RWPE1 (cell line): ENCODE results near the gene VIPAS39.

Experiments
- CTCF ChIA-PET: fragments of 350-600 bp; sonication (Branson Sonifier 250); formaldehyde crosslinking; extraction: SDS; loops from one replicate; lab custom pipeline; 2021; lab: Yijun Ruan, JAX
- POLR2A ChIA-PET: fragments of 400-600 bp; formaldehyde crosslinking; extraction: SDS; loops from one replicate; lab custom pipeline; 2020; ENCODE audit warnings: antibody characterized with exemption; ENCODE audit not compliant: low non-redundant PET; lab: Yijun Ruan, JAX
- DNase-seq: peaks from one replicate; pipeline ENCODE4 v3.0.0; 2012; ENCODE audit warnings: low spot score
- H3K27ac ChIP-seq: fragments of 450-650 bp; 2 replicates; pipeline ENCODE4 v1.5.1; 2017
- CTCF ChIP-seq: fragments of 450-650 bp; conservative IDR thresholded peaks from 2 replicates; pipeline ENCODE4 v1.5.1; 2017; ENCODE audit warnings: low read depth, mild to moderate bottlenecking

Gene VIPAS39

GRCh38 chr14:77498120-77498979 is 40.9 kb upstream of the VIPAS39 start, which contains the start of gene ISM2:
Gene ISM2, minus strand, starts transcription at chr14:77498816. Its CDS starts 23 bp downstream, at chr14:77498793.
- DNase-seq: peak; percentile 59
- no peak within 1 kb of the TSS for H3K27ac ChIP-seq
- ChIA-PET CTCF (interaction anchor here (0.5 to 0.6 kb wide), 3 partner anchors 9 to 41 kb away, joined by 3 to 4 read pairs (median 3); partner anchors contain the start of gene VIPAS39), POLR2A (no interaction called here)
- TF ChIP-seq CTCF: no peak

GRCh38 chr14:77495334-77495733 is 37.9 kb upstream of the VIPAS39 start:
- CTCF ChIA-PET: no interaction called here
- no peak overlapping the region for H3K27ac ChIP-seq
- no peak for DNase-seq
- POLR2A ChIA-PET: no interaction called here
- TF ChIP-seq CTCF: no peak

GRCh38 chr14:77491056-77491455 is 33.7 kb upstream of the VIPAS39 start:
- no peak overlapping the region for H3K27ac ChIP-seq
- TF ChIP-seq CTCF: no peak
- no peak for DNase-seq
- CTCF ChIA-PET: no interaction called here
- POLR2A ChIA-PET: no interaction called here

- no peak overlapping the region for H3K27ac ChIP-seq
- ChIA-PET POLR2A (no interaction called here), CTCF (no interaction called here)
- no peak for TF ChIP-seq CTCF
- DNase-seq: no peak
Observed at GRCh38 chr14:77490347-77490986, 33.1 kb upstream of the VIPAS39 start.

- CTCF ChIA-PET: no interaction called here
- no peak for TF ChIP-seq CTCF
- POLR2A ChIA-PET: no interaction called here
- no peak for DNase-seq
- no peak overlapping the region for H3K27ac ChIP-seq
Observed at GRCh38 chr14:77489041-77489440, 31.6 kb upstream of the VIPAS39 start.

- POLR2A ChIA-PET: no interaction called here
- CTCF ChIA-PET: no interaction called here
- TF ChIP-seq CTCF: no peak
- no peak for DNase-seq
- H3K27ac ChIP-seq: no peak overlapping the region
Observed at GRCh38 chr14:77488558-77488957, 31.2 kb upstream of the VIPAS39 start.
